Mucosa of descending colon (tissue), 3 donors: ENCODE data around the gene MBD5. TPM values are rescaled to one million over a fixed set of nuclear protein-coding genes. Genes with fewer than 3 reads are reported as not detected.

ENCODE experiments used
- ATAC-seq: fragments of 200-7000 bp; cut with Tn5 transposase; one replicate; pipeline ENCODE4 v1.9.1; 2020; ENCODE audit warnings: mild to moderate bottlenecking, moderate library complexity
- DNase-seq, 3 donors: peaks; one replicate each; pipeline ENCODE4 v3.0.0-alpha.2; 2020
- H3K36me3 ChIP-seq: fragments of 200-600 bp; one replicate; pipeline ENCODE4 v1.8.0; 2021; ENCODE audit warnings: low read depth, mild to moderate bottlenecking
- H3K4me1 ChIP-seq: fragments of 200-600 bp; one replicate; pipeline ENCODE4 v1.8.0; 2021; ENCODE audit warnings: low read depth, mild to moderate bottlenecking
- H3K4me3 ChIP-seq: fragments of 200-600 bp; one replicate; pipeline ENCODE4 v1.8.0; 2021; ENCODE audit warnings: mild to moderate bottlenecking
- H3K9me3 ChIP-seq: fragments of 200-600 bp; one replicate; pipeline ENCODE4 v1.8.0; 2021; ENCODE audit warnings: mild to moderate bottlenecking
- intact Hi-C, 2 donors: fragments of 100-400 bp; cut with DNase I in 1 of 2; cut with micrococcal nuclease in 1 of 2; formaldehyde crosslinking; loops; one replicate each; pipeline versions ENCODE4 v1.11.0 to v1.11.1; 2022; cut with DNase I, micrococcal nuclease
- total RNA-seq, 3 donors: library from RNA; stranded (reverse); fragmentation: NEBNext Ultra II Directional in 2 of 3; extraction: Animal tissue kit (Norgen Biotek cat#: 25700) in 2 of 3; gene quantifications; one replicate each; pipeline versions ENCODE4 v1.2.1 to v1.2.4, GENCODE V29; 2021 to 2023
- TF ChIP-seq, protein P1 (sequence below): fragments of 200-600 bp; IDR thresholded peaks from one replicate; pipeline ENCODE4 v1.8.0; 2022; ENCODE audit warnings: antibody characterized with exemption, mild to moderate bottlenecking
- donor health status: DM: no; HTN: no; CAD: no; lungs with moderate emphysema.
- donor health status: DM: no; HTN: no; CAD: no.
- donor health status: DM: no; HTN: yes; CAD: no.

Gene MBD5
- total RNA-seq, 3 donors from 2014 or later: 31.8 to 69.8 (median 43.8) TPM

GRCh38 chr2:148052687-148053086 is 31.8 kb downstream of the MBD5 start:
- ATAC-seq: no peak
- no peak for DNase-seq
- Histone ChIP-seq H3K4me1 (no peaks in the 10 kb centered on the region), H3K36me3 (no peaks in the 10 kb centered on the region), H3K4me3 (no peak overlapping the region), H3K9me3 (no peaks in the 10 kb centered on the region)
- TF ChIP-seq, protein P1, sequence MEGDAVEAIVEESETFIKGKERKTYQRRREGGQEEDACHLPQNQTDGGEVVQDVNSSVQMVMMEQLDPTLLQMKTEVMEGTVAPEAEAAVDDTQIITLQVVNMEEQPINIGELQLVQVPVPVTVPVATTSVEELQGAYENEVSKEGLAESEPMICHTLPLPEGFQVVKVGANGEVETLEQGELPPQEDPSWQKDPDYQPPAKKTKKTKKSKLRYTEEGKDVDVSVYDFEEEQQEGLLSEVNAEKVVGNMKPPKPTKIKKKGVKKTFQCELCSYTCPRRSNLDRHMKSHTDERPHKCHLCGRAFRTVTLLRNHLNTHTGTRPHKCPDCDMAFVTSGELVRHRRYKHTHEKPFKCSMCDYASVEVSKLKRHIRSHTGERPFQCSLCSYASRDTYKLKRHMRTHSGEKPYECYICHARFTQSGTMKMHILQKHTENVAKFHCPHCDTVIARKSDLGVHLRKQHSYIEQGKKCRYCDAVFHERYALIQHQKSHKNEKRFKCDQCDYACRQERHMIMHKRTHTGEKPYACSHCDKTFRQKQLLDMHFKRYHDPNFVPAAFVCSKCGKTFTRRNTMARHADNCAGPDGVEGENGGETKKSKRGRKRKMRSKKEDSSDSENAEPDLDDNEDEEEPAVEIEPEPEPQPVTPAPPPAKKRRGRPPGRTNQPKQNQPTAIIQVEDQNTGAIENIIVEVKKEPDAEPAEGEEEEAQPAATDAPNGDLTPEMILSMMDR: no peak
- intact Hi-C loops: no loop called here

DNA sequence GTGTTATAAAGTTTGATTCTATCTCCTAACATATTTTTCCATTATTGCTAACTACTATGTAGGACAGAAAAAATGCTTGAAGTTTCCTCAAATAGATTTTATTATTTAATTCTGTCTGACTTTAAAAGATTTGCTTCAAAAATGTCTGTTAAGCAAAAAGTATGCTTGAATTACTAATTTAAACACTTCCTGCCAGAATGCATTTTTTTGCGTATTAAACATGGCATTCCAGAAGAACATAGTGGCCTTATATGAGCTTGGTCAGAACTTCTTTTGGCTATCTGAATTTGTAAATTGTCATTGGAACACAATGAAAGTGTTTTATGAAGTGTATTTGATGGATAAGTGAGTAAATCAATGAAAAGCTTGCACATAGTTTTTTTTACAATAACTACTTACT is 37.8 kb downstream of the MBD5 start:
- Histone ChIP-seq H3K4me3 (no peak overlapping the region), H3K4me1 (no peaks in the 10 kb centered on the region), H3K36me3 (no peaks in the 10 kb centered on the region), H3K9me3 (no peaks in the 10 kb centered on the region)
- no peak for ATAC-seq
- intact Hi-C loops: no loop called here
- no peak for DNase-seq
- TF ChIP-seq, protein P1: no peak

GRCh38 chr2:148063633-148064032 is 42.7 kb downstream of the MBD5 start:
- H3K4me3 ChIP-seq: no peak overlapping the region
- H3K36me3 ChIP-seq: no peaks in the 10 kb centered on the region
- intact Hi-C loops: no loop called here
- DNase-seq: no peak
- no peak for ATAC-seq
- no peaks in the 10 kb centered on the region for H3K4me1 ChIP-seq
- TF ChIP-seq, protein P1: no peak
- H3K9me3 ChIP-seq: no peaks in the 10 kb centered on the region

GRCh38 chr2:148065936-148066335 is 45.0 kb downstream of the MBD5 start:
- intact Hi-C loops: no loop called here
- no peak for DNase-seq
- TF ChIP-seq, protein P1: no peak
- Histone ChIP-seq H3K4me3 (no peak overlapping the region), H3K9me3 (no peaks in the 10 kb centered on the region), H3K4me1 (no peaks in the 10 kb centered on the region), H3K36me3 (no peaks in the 10 kb centered on the region)
- no peak for ATAC-seq

- ATAC-seq: no peak
These were observed 46.9 kb downstream of the MBD5 start for GRCh38 chr2:148067801-148068200.

More at GRCh38 chr2:148067801-148068200, 46.9 kb downstream of the MBD5 start:
- no peak for DNase-seq
- Histone ChIP-seq H3K9me3 (no peaks in the 10 kb centered on the region), H3K36me3 (no peaks in the 10 kb centered on the region), H3K4me3 (no peak overlapping the region), H3K4me1 (no peaks in the 10 kb centered on the region)
- TF ChIP-seq, protein P1: no peak
- intact Hi-C loops: no loop called here
